WTC11 (cell line): Measurements from ENCODE around the gene TMPRSS13.

Source experiments
- HMGA2 ChIP-seq: fragments of 250-450 bp; sonication (Bioruptor Pico); IDR thresholded peaks from 2 replicates; pipeline ENCODE4 v1.4.0; 2021; ENCODE audit warnings: mild to moderate bottlenecking, moderate library complexity
- NR1H2 ChIP-seq: sonication (generic); formaldehyde crosslinking; IDR thresholded peaks from 2 replicates; pipeline ENCODE4 v1.9.0; 2021; ENCODE audit warnings: mild to moderate bottlenecking, moderate library complexity, missing genetic modification reagents
- RELA ChIP-seq: sonication (generic); formaldehyde crosslinking; IDR thresholded peaks from 2 replicates; pipeline ENCODE4 v1.8.1; 2022; ENCODE audit warnings: missing genetic modification reagents, mild to moderate bottlenecking, borderline replicate concordance
- SMAD4 ChIP-seq: sonication (generic); formaldehyde crosslinking; IDR thresholded peaks from 2 replicates; pipeline ENCODE4 v1.8.0; 2022; ENCODE audit warnings: mild to moderate bottlenecking, missing genetic modification reagents
- SP1 ChIP-seq: sonication (generic); formaldehyde crosslinking; conservative IDR thresholded peaks from 2 replicates; pipeline ENCODE4 v1.8.1; 2022; ENCODE audit warnings: missing genetic modification reagents
- TF ChIP-seq, protein P1 (sequence below): sonication (generic); formaldehyde crosslinking; IDR thresholded peaks from 2 replicates; pipeline ENCODE4 v1.8.0; 2022; ENCODE audit warnings: mild to moderate bottlenecking, missing genetic modification reagents
- TF ChIP-seq, protein P2 (sequence below): fragments of 200-600 bp; IDR thresholded peaks from 2 replicates; pipeline ENCODE4 v1.8.0; 2022; ENCODE audit warnings: antibody characterized with exemption

DNA sequence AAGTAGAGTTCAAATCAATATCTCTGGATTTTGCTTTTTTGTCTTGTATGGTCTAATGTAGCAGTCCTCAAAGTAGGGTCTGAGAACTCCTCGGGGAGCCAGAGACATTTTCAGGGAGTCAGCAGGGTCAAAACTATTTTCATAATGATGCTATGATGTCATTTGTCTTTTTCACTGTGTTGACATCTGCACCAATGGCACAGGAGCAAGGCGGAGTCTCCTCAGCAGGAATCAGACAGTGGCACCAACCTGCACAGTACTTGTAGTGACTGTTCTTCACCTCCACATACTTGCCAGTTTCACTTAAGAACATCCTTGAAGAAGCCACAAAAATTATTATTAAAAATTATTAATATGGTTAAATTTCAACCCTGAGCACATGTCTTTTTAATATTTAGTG, 37.8 kb downstream of the TMPRSS13 start:
- TF ChIP-seq NR1H2 (CRISPR knock-in tag) (no peak), RELA (CRISPR knock-in tag) (no peak), HMGA2 (CRISPR knock-in tag) (no peak), SP1 (no peak), SMAD4 (CRISPR knock-in tag) (no peak)
- TF ChIP-seq, protein P1, sequence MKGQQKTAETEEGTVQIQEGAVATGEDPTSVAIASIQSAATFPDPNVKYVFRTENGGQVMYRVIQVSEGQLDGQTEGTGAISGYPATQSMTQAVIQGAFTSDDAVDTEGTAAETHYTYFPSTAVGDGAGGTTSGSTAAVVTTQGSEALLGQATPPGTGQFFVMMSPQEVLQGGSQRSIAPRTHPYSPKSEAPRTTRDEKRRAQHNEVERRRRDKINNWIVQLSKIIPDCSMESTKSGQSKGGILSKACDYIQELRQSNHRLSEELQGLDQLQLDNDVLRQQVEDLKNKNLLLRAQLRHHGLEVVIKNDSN (CRISPR knock-in tag), result no peak
- TF ChIP-seq, protein P2, sequence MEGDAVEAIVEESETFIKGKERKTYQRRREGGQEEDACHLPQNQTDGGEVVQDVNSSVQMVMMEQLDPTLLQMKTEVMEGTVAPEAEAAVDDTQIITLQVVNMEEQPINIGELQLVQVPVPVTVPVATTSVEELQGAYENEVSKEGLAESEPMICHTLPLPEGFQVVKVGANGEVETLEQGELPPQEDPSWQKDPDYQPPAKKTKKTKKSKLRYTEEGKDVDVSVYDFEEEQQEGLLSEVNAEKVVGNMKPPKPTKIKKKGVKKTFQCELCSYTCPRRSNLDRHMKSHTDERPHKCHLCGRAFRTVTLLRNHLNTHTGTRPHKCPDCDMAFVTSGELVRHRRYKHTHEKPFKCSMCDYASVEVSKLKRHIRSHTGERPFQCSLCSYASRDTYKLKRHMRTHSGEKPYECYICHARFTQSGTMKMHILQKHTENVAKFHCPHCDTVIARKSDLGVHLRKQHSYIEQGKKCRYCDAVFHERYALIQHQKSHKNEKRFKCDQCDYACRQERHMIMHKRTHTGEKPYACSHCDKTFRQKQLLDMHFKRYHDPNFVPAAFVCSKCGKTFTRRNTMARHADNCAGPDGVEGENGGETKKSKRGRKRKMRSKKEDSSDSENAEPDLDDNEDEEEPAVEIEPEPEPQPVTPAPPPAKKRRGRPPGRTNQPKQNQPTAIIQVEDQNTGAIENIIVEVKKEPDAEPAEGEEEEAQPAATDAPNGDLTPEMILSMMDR, result no peak
